Fibroblast of pulmonary artery (primary cell): Measurements from ENCODE around the gene TSSC4.

Experiments used
- DNase-seq: peaks from one replicate; pipeline ENCODE4 v3.0.0-alpha.2; 2010; ENCODE audit warnings: low read depth
- H3K4me3 ChIP-seq: replicated peaks from 2 replicates; pipeline ENCODE4 v1.5.1; 2011; ENCODE audit warnings: low read depth, mild to moderate bottlenecking, control low read depth, low read length, moderate library complexity
- CTCF ChIP-seq: IDR thresholded peaks from 2 replicates; pipeline ENCODE4 v1.5.1; 2011; ENCODE audit warnings: mild to moderate bottlenecking, control low read depth, low read length, inconsistent platforms; ENCODE audit errors: missing control alignments

TSSC4 gene

GRCh38 chr11:2396471-2396870 lies 4.1 kb upstream of the TSSC4 start:
- DNase-seq = no peak
- no peak for TF ChIP-seq CTCF
- no peak overlapping the region for H3K4me3 ChIP-seq

DNA sequence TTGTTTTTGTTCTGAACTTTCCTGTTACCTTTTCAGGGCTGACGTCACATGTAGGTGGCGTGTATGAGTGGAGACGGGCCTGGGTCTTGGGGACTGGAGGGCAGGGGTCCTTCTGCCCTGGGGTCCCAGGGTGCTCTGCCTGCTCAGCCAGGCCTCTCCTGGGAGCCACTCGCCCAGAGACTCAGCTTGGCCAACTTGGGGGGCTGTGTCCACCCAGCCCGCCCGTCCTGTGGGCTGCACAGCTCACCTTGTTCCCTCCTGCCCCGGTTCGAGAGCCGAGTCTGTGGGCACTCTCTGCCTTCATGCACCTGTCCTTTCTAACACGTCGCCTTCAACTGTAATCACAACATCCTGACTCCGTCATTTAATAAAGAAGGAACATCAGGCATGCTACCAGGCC lies 3.5 kb upstream of the TSSC4 start:
- TF ChIP-seq CTCF = no peak
- DNase-seq = no peak
- no peak overlapping the region for H3K4me3 ChIP-seq

GRCh38 chr11:2398664-2399355 lies 1.7 kb upstream of the TSSC4 start:
- H3K4me3 ChIP-seq = peak overlapping the region; percentile 76
- no peak for TF ChIP-seq CTCF
- no peak for DNase-seq

GRCh38 chr11:2399488-2400068 lies 972 bp upstream of the TSSC4 start:
- peak; percentile 28 for DNase-seq
- H3K4me3 ChIP-seq = peak overlapping the region; percentile 76
- TF ChIP-seq CTCF = no peak

DNA sequence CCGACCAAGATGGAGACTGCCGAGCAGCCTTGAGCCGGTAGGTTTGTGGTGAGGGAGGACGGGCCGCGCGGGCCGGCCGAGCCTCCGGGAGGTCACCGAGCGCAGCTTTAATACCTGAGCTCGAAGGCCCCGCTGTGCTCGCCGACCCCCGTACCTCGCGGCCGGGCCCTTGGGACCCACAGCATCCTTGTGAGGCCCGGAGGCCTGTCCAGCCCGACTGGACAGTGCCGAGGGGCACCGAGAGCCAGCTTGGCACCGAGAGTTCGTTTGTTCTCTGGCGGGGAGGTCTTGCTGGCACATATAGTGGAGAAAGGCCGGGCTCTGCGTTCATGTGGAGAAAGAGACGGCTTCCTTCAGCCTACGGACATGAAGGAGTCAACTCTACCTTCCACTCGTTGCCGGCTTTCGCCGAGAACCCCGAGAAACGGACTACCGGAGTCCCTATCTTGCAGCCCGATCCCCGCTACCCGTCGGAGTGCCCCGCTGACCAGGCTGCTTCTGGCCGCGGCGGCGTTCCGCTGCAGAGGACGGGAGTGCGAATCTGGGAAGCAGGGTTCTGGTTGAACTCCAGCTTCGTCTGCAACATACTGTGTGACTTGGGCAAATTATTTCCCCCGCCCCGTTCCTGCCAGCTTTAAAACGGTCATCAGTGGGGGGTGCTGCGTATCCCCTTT lies 349 bp downstream of the TSSC4 start:
- no peak for TF ChIP-seq CTCF
- H3K4me3 ChIP-seq = peak overlapping the region; percentile 85
- peak; percentile 25 for DNase-seq

DNA sequence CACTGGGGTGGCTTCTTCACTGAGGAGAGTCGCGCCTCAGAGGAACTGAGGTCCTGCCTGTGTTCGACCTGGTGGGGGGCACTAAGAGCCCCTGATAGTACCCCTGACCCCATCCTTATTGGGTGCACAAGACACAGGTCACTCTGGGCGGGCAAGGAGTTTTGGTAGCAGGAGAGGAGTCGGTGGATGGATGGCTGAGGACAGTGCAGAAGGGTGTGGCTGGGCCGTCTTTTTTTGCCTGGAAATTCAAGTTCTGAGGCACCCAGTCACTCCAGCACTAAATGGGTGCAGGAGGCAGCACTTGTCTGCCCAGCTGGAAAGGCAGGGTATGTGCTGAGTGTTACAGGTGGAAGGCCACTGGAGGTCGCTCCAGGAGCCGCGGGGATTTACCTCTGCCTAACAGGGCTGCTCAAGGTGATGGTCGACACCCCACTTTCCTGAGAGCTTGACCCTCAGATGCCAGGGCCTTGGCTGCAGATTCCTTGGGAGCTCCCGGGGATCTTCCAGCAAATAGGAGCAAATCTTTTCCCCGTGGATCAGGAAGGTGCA lies 960 bp downstream of the TSSC4 start:
- H3K4me3 ChIP-seq = peak overlapping the region; percentile 85
- TF ChIP-seq CTCF = peak; percentile 3
- no peak for DNase-seq
